Measurements from ENCODE around the gene MED31.
A peak's percentile ranks its signal among the peaks of the same experiment; 100 is the strongest.
"Not testable (repeated sequence)": the region's sequence is repeated elsewhere in the genome, so short reads cannot be mapped to it uniquely, and the experiment has no call there.

MED31 gene

DNA sequence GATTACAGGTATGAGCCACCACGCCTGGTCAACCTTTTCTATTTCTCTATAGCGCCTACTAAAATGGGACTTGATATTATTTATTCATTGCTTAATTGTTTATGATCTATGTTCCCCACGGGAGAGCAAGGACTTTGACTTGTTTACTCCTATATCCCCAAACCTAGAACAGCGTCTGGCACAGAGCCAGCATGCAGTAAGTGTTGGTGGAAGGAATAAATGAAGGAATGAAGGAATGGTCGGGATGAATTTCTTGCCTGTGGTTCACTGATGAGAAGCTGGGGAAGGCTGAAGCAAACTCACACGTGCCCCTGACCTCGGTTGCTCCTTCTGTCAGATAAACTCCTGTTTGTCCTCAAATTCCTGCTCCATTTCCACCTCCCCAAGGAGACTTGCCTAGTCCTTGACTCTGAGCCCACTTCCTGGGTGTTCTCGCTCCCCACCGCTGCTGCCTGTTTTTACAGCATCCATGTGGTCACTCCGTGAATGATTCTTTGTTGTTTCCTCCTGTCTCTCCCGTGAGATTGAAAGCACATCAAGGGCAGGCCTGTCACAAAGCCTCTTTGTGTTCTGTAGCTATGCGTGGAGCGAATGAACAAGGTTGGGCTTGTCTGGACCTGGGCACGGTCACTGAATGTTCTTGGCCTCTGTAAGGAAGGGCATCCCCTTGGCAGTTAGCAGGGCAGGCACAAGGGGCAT, 17.5 kb upstream of the MED31 start:
- no peak overlapping the region for H3K4me3 ChIP-seq (ENCODE audit: low read depth, low read length)
- TF ChIP-seq MYC (IDR thresholded peaks at IDR 0.05; ENCODE audit: low read depth, low read length) (no peak), POLR2A (IDR thresholded peaks at IDR 0.05; ENCODE audit: extremely low read depth, insufficient read length) (no peak)
- TF ChIP-seq, protein P1, sequence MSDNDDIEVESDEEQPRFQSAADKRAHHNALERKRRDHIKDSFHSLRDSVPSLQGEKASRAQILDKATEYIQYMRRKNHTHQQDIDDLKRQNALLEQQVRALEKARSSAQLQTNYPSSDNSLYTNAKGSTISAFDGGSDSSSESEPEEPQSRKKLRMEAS (IDR thresholded peaks at IDR 0.05; ENCODE audit: low read depth, low read length): no peak
- TF ChIP-seq, protein P2, sequence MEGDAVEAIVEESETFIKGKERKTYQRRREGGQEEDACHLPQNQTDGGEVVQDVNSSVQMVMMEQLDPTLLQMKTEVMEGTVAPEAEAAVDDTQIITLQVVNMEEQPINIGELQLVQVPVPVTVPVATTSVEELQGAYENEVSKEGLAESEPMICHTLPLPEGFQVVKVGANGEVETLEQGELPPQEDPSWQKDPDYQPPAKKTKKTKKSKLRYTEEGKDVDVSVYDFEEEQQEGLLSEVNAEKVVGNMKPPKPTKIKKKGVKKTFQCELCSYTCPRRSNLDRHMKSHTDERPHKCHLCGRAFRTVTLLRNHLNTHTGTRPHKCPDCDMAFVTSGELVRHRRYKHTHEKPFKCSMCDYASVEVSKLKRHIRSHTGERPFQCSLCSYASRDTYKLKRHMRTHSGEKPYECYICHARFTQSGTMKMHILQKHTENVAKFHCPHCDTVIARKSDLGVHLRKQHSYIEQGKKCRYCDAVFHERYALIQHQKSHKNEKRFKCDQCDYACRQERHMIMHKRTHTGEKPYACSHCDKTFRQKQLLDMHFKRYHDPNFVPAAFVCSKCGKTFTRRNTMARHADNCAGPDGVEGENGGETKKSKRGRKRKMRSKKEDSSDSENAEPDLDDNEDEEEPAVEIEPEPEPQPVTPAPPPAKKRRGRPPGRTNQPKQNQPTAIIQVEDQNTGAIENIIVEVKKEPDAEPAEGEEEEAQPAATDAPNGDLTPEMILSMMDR (IDR thresholded peaks at IDR 0.05; ENCODE audit: low read depth, low read length): no peak
- DNase-seq (ENCODE audit: low read depth): no peak

DNA sequence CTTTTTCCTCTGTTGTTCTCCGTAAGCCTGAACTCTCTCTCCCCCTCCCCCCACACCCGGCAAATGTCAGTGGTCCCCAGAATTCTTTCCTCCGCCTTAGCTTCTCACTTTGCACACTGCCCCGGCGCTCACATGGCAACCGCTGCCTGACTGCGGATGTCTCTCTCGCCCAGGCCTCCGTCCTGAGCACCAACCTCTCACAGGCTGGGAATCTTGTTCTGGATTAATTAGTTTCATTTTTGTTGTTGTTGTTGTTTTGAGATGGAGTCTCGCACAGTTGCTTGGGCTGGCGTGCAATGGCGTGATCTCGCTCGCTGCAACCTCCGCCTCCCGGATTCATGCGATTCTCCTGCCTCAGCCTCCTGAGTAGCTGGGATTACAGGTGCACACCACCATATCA, 16.8 kb upstream of the MED31 start:
- no peak overlapping the region for H3K4me3 ChIP-seq (ENCODE audit: low read depth, low read length)
- TF ChIP-seq, protein P2 (IDR thresholded peaks at IDR 0.05; ENCODE audit: low read depth, low read length): no peak
- TF ChIP-seq POLR2A (IDR thresholded peaks at IDR 0.05; ENCODE audit: extremely low read depth, insufficient read length): no peak
- TF ChIP-seq, protein P1 (IDR thresholded peaks at IDR 0.05; ENCODE audit: low read depth, low read length): no peak
- TF ChIP-seq MYC (IDR thresholded peaks at IDR 0.05; ENCODE audit: low read depth, low read length): no peak
- DNase-seq (ENCODE audit: low read depth): no peak

DNA sequence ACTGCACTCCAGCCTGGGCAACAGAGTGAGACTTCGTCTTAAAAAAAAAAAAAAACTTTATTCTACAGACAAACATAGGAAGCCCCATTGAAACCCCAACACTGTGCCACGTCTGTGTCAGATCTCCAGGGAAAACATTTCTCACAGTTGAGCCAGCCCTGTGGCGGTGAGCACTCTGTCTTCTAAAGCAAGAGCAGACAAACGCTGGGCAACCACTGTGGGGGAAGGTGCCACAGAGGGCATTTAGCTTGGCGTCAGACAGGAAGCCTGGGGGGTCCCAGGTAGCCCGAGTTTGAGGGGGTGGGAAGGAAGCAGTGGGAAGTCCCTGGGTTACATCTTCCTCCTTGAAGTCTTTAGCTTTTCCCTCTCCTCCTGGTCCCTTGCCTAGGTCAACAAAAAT, 16.1 kb upstream of the MED31 start:
- TF ChIP-seq POLR2A (IDR thresholded peaks at IDR 0.05; ENCODE audit: extremely low read depth, insufficient read length) (no peak), MYC (IDR thresholded peaks at IDR 0.05; ENCODE audit: low read depth, low read length) (no peak)
- TF ChIP-seq, protein P2 (IDR thresholded peaks at IDR 0.05; ENCODE audit: low read depth, low read length): no peak
- TF ChIP-seq, protein P1 (IDR thresholded peaks at IDR 0.05; ENCODE audit: low read depth, low read length): no peak
- H3K4me3 ChIP-seq (ENCODE audit: low read depth, low read length): no peak overlapping the region
- peak; percentile 17 for DNase-seq (ENCODE audit: low read depth)

DNA sequence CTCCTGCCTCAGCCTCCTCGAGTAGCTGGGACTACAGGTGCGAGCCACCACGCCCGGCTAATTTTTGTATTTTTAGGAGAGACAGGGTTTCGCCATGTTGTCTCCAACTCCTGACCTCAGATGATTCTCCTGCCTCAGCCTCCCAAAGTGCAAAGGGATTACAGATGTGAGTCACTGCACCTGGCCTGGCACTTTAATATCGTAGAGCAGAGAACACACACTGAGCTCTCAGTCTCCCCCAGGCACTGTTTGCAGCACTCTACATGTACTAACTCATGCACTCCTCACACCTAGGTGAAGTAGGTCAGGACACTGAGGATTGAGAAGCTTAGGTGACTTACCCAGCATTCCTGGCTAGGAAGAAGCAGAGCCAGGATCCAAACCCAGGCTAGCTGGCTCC, 15.2 kb upstream of the MED31 start:
- TF ChIP-seq, protein P2 (IDR thresholded peaks at IDR 0.05; ENCODE audit: low read depth, low read length): no peak
- no peak for TF ChIP-seq MYC (IDR thresholded peaks at IDR 0.05; ENCODE audit: low read depth, low read length)
- TF ChIP-seq, protein P1 (IDR thresholded peaks at IDR 0.05; ENCODE audit: low read depth, low read length): no peak
- no peak for TF ChIP-seq POLR2A (IDR thresholded peaks at IDR 0.05; ENCODE audit: extremely low read depth, insufficient read length)
- H3K4me3 ChIP-seq (ENCODE audit: low read depth, low read length): no peak overlapping the region
- no peak for DNase-seq (ENCODE audit: low read depth)

DNA sequence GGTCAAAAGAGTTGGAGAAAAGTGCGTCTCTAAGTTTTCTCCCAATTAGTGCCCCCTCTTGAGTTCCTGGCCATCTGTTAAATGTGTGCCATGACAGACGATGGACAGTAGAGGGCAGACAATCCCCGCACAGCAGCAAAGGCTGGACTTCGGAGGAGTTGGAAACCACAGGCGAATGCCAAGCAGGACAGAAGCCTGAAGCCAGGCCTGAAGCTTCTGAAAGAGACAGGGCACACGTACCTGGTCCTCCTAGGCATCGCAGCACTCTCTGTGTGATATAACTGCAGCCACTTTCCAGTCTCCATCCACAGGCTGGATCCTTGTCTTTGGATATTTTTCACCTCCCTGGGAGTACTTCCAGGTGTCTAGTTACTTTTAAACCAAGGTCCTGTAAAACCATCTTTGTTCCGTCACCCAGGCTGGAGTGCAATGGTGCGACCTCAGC, 14.7 kb upstream of the MED31 start:
- H3K4me3 ChIP-seq (ENCODE audit: low read depth, low read length): no peak overlapping the region
- TF ChIP-seq, protein P2 (IDR thresholded peaks at IDR 0.05; ENCODE audit: low read depth, low read length): peak; percentile 72
- no peak for TF ChIP-seq POLR2A (IDR thresholded peaks at IDR 0.05; ENCODE audit: extremely low read depth, insufficient read length)
- TF ChIP-seq MYC (IDR thresholded peaks at IDR 0.05; ENCODE audit: low read depth, low read length): no peak
- TF ChIP-seq, protein P1 (IDR thresholded peaks at IDR 0.05; ENCODE audit: low read depth, low read length): no peak
- DNase-seq (ENCODE audit: low read depth): peak; percentile 82

DNA sequence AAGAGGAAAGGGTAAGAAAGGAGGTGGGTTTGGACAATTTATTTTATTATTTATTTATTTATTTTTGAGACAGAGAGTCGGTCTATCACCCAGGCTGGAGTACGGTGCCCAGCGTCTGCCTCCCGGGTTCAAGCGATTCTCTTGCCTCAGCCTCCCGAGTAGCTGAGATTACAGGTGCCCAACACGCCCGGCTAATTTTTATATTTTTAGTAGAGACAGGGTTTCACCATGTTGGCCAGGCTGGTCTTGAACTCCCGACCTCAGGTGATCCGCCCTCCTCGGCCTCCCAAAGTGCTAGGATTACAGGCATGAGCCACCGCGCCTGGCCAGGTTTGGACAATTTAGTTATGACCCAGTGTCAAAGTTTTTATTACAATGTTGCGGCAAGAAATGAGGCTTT, 11.8 kb upstream of the MED31 start:
- DNase-seq (ENCODE audit: low read depth); H3K4me3 ChIP-seq (ENCODE audit: low read depth, low read length): not testable (repeated sequence)
